HG03139 (cell line): Measurements from ENCODE around the gene NAA15.
A peak's percentile ranks its signal among the peaks of the same experiment; 100 is the strongest.
"Not testable (repeated sequence)": the region's sequence is repeated elsewhere in the genome, so short reads cannot be mapped to it uniquely, and the experiment has no call there.

Experiments
- ATAC-seq: cut with Tn5 transposase; IDR thresholded peaks from one replicate; pipeline ENCODE4 v1.9.1; 2021; ENCODE audit not compliant: unreplicated experiment

The NAA15 gene

GRCh38 chr4:139295942-139296299 lies 5.4 kb upstream of the NAA15 start:
- ATAC-seq = no peak

DNA sequence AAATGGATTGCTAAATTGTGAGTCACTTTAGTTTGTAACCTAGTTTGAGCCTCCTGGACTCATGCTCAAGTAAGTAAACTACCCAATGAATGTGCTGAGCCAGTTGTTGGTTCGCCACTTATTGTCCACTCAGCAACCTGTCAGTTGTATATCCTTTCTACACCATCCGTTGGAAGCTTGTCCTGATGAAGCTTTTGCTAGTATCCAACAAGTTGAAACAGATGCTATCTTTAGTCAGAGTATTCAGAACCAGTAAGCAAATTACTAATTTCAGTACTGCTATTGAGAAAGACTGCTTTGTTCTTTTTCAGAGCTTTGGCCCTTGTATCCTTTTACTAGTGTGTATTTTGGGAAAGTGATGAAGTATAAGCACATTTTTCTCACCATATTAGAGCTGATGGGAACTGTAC lies 4.3 kb upstream of the NAA15 start:
- no peak for ATAC-seq

- no peak for ATAC-seq
These were observed 1.8 kb upstream of the NAA15 start for GRCh38 chr4:139299536-139299935.

DNA sequence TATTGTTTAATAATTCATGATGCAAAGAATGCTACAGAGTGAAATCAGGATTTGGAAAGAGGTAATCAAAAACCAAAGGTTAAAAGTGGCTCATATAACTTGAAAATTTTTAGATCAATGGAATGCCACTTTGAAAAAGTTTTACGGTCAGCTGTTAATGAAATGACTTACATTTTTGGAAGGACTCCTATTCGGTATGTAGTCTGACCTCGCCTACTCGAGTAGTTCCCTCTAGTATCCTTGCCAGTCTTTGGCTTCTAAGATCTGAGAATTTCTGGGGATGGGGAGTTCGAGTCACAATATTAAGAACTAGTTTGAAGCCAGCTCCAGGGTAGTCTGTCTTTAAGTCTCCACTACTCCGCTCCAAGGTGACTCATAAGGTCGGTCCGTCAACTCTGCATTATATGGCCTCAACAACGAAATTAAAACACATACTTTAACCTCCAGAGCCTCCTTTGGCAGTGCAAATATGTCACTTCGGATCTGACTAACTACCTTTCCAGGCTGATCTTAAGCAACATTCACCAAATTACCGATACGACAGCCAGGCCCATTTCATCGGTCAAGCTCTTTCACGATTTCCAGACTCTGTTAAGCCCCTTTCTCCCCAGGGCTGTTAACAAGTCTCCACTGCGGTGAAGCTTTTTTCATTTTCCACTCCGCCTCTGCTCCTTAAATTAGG lies 733 bp upstream of the NAA15 start:
- ATAC-seq = no peak

- peak; percentile 38 for ATAC-seq
These were observed 711 bp downstream of the NAA15 start, which contains the start of gene NDUFC1 for GRCh38 chr4:139301821-139302611. Gene NDUFC1 (minus strand): TSS chr4:139302477. CDS start chr4:139295798, 6,679 bp downstream.

- ATAC-seq = no peak
These were observed 3.6 kb downstream of the NAA15 start for GRCh38 chr4:139304920-139305319.

DNA sequence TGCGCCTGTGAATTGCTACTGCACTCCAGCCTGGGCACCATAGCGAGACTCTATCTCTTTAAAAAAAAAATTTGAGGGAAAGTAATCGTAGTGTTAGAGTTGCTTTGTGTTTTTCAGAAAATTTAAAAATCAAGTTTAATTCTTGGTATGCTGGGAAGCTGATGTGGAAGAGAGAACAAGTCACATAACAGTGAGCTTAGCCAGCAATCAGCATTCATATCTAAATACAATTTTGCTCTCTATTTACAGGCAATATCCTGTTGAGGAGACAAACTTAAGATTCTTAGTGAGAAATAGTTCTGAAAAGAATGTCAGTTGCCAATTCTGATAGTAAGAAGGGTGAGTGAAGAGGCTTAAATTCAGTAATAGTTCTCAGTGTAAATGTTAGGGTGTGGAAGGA lies 10.6 kb downstream of the NAA15 start:
- ATAC-seq = no peak

DNA sequence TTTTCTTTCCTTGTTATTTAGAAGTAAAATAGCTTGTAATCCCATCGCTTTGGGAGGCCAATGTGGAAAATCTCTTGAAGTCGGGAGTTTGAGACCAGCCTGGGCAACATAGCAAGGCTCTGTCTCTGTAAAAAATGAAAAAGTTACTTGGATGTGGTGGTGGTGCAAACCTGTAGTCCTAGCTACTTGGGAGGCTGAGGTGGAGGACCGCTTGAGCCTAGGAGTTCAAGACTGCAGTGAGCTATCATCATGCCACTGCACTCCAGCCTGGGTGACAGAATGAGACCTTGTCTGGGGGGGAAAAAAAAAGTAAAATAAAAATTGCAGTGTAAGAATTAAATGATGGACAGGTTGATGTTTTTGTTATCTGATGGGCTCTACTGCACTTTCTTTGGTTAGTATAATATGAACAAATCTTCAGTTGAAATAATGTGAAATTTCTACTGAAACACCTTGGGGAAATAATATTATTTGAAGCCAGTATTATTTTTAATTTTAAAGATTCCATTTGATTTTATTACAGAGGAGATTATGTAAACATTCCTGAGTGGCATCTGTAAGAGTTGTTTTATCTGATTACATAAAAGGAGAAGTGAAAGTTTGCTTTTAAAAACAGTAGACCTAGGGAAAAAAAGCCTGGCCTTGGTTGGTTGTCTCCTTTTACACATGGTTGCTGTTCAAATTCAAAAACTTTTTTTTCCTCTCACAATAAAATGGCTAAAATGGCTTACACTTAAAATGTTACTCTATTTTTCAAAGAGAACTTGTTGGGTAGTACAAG lies 11.4 kb downstream of the NAA15 start:
- no peak for ATAC-seq

DNA sequence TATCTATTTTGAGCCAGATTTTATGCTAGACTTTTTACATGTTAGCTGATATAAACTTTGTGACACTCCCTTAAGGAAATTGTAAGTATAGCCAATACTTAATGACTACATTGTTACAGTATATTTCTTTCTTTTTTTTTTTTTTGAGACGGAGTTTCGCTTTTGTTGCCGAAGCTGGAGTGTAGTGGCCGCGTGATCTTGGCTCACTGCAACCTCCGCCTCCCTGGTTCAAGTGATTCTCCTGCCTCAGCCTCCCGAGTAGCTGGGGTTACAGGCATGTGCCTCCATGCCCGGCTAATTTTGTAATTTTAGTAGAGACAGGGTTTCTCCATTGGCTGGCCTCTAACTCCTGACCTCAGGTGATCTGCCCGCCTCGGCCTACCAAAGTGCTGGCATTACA lies 12.1 kb downstream of the NAA15 start:
- not testable (repeated sequence) for ATAC-seq

GRCh38 chr4:139314047-139314800 lies 12.9 kb downstream of the NAA15 start:
- ATAC-seq = no peak

- ATAC-seq = peak; percentile 53
These were observed 13.9 kb downstream of the NAA15 start for GRCh38 chr4:139315221-139315675.

- ATAC-seq = no peak
These were observed 15.4 kb downstream of the NAA15 start for GRCh38 chr4:139316733-139317132.

GRCh38 chr4:139317635-139318034 lies 16.3 kb downstream of the NAA15 start:
- no peak for ATAC-seq

DNA sequence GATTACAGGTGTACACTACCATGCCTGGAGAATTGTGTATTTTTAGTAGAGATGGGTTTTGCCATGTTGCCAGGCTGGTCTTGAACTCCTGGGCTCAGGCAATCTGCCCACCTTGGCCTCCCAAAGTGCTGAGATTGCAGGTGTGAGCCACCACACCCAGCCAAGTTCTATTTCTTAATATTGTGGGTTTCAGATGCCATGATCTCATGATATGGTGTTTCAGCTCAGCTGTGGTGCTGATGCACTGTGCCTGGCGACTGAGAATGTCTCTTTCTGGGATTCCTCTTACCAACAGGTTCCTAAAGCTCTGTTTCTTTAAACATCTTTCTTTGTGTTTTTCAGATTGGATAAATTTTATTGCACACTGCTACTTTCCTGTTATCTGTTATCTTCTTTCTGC lies 18.3 kb downstream of the NAA15 start:
- no peak for ATAC-seq

DNA sequence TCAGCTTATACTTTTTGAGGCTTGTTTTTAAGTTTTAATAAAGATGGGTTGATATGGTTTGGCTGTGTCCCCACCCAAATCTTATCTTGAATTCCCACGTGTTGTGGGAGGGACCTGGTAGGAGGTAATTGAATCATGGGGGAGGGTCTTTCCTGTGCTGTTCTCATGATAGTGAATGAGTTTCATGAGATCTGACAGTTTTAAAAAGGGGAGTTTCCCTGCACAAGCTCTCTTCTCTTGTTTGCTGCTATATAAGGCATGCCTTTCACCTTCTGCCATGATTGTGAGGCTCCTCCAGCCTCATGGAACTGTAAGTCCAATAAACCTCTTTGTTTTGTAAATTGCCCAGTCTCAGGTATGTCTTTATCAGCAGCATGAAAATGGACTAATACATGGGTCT lies 20.8 kb downstream of the NAA15 start:
- ATAC-seq = not testable (repeated sequence)

DNA sequence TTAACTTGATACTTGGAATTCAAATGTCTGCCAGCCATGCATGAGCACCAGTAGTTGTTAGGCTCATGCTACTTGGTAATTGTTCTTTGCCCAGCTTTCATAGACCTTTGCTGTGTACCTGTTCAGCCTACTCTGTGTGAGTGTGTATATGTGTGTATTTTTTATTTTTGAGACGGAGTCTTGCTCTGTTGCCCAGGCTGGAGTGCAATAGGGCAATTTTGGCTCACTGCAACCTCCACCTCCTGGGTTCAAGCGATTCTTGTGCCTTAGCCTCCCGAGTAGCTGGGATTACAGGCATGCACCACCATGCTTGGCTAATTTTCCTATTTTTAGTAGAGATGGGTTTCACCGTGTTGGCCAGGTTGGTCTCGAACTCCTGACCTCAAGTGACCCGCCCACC lies 21.2 kb downstream of the NAA15 start:
- not testable (repeated sequence) for ATAC-seq

GRCh38 chr4:139324620-139325019 lies 23.3 kb downstream of the NAA15 start:
- ATAC-seq = no peak

DNA sequence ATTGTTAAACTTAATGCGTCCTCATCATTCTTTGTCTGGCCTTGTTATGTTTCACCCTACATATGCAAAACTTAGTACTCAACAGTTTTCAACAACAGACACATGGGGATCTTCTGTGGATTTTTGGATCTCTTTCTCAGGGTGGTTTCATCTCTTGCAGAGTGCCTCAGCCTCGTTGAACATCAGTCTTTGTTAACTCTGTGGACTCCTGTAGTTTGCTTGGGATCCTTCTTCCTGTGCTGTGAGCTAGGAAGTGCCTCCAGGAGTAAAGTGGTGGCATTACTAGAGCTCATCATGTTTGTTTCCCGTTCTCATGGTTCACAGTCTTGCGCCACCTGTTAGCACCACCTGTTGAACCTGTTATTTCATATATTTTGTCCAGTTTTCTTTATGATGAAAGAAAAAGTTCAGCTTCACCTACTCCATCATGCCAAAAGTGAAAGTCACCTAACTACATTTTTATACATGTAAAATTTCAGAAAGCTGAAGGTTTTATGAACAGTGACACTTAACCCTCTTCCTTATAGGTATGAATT lies 28.4 kb downstream of the NAA15 start:
- ATAC-seq = no peak

DNA sequence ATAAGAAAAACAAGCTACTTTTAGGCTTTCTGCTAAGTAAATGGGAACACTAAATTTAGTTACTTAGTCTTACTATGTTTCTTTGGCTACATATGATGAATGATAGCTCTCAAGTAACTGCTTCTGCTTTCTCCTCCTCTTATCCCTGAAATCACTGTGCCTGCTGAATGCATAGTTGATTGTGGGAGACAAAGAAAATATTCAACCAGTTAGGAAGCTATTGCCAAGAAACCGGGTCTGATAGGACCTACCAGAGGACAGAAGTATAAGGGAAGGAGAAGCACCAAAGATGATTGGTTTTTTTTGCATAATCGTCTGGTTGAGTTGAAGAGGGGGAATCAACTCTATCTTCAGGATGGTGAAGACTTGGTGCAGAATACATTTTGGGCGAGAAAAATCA lies 29.0 kb downstream of the NAA15 start:
- ATAC-seq = no peak

DNA sequence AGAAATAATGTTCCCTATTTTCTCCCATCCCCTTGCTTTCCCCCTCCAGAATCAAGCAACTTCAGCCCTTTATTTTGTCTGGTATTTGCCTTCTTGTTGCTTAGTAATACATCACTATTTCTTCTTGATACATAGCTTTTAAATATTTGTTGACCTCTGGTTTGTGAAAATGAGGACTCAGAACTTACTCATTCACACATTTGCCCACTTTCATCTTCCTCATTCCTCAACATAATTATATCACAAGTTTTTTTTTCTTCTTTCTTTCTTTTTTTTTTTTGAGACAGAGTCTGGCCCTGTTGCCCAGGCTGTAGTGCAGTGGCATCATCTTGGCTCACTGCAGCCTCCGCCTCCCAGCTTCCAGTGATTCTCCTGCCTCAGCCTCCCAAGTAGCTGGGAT lies 29.9 kb downstream of the NAA15 start:
- no peak for ATAC-seq

GRCh38 chr4:139333046-139333445 lies 31.7 kb downstream of the NAA15 start:
- no peak for ATAC-seq
